Parietal lobe (tissue), 2 donors: Measurements from ENCODE around the gene CLEC20A. TPM values are rescaled to one million over a fixed set of nuclear protein-coding genes. Genes with fewer than 3 reads are reported as not detected.

Experiments
- small RNA-seq: library from RNA; depleted of rRNA; stranded (forward); fragments of <200 nt; gene quantifications from one replicate; pipeline ENCODE3, GENCODE V24; 2014; ENCODE audit warnings: low replicate concordance
- total RNA-seq: library from RNA; depleted of rRNA; stranded (reverse); fragments of >200 nt; gene quantifications from one replicate; pipeline ENCODE4 v1.2.3, GENCODE V29; 2014

Gene CLEC20A
- total RNA-seq = not detected

GRCh38 chr1:178496410-178497135 is at the start of gene CLEC20A:
TSS of gene CLEC20A (minus strand) at chr1:178496964. CDS start at chr1:178496939, 25 bp downstream.

GRCh38 chr1:178512566-178513277 is 16.0 kb upstream of the CLEC20A start, which contains the start of gene TEX35:
TSS of gene TEX35 (plus strand) at chr1:178513109. CDS start at chr1:178513189, 80 bp downstream.

Small RNA genes lying within 50 kb of the gene (small RNA-seq; reads per million reads assigned to genes)
- not detected for gene RF00017

Other genes with a start within 250 kb of the CLEC20A start
- not detected for gene TEX35, start 16.1 kb upstream of the CLEC20A start, total RNA-seq
- gene RALGPS2, start 228.3 kb upstream of the CLEC20A start, total RNA-seq = 82.3 TPM